Dermis microvascular lymphatic vessel endothelial cell (primary cell): ENCODE data around the gene ZFR2. TPM values are rescaled to one million over a fixed set of nuclear protein-coding genes. Genes with fewer than 3 reads are reported as not detected.

Experiments
- DNase-seq, 2 donors: peaks; one replicate each; pipeline versions ENCODE4 v3.0.0 to v3.0.0-alpha.2; 2010; ENCODE audit warnings: low read depth in 2 of 2
- total RNA-seq: library from RNA; depleted of rRNA; stranded (reverse); fragments of >200 nt; gene quantifications from 2 replicates; pipeline ENCODE4 v1.2.1, GENCODE V29; 2014

ZFR2 gene
- total RNA-seq, 1 donor from 2014 or later = 0.13 TPM

DNA sequence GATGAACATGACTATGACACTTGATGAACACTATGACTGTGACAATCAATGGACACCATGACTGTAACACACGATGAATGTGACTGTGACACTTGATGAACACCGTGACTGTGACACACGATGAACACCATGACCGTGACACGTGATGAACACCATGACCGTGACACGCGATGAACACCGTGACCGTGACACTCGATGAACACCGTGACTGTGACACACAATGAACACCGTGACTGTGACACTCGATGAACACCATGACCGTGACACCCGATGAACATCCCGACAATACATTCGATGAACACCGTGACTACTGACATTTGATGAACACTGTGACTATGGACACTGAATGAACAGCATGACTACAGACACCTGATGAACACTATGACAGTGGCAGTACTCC is 30.9 kb downstream of the ZFR2 start:
- no peak for DNase-seq

DNA sequence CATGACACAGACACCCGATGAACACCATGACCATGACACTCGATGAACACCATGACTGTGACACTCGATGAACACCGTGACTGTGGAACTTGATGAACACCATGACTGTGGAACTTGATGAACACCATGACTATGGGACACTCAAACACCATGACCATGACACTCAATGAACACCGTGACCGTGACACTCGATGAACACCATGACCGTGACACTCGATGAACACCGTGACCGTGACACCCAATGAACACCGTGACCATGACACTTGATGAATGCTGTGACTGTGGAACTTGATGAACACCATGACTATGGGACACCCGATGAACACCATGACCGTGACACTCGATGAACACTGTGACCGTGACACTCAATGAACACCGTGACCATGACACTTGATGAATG is 31.5 kb downstream of the ZFR2 start:
- DNase-seq = no peak

DNA sequence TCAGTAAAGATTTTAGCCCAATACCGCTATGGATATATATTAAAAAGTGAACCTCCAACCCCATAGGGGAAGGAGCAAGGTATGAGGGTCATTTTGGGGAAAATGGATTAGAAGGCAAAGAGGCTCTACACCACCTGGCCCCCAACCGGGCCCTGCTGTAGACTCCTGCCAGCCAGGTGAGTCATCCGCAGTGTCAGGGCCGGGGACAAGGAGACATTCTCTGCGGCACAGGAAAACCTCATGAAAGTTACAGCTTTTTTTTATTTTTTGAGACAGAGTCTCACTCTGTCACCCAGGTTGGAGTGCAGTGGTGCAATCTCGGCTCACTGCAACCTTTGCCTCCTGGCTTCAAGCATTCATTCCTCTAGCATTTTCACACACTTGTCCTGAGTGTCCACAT is 32.0 kb downstream of the ZFR2 start:
- no peak for DNase-seq

GRCh38 chr19:3835055-3835435 is 33.8 kb downstream of the ZFR2 start:
- no peak for DNase-seq

DNA sequence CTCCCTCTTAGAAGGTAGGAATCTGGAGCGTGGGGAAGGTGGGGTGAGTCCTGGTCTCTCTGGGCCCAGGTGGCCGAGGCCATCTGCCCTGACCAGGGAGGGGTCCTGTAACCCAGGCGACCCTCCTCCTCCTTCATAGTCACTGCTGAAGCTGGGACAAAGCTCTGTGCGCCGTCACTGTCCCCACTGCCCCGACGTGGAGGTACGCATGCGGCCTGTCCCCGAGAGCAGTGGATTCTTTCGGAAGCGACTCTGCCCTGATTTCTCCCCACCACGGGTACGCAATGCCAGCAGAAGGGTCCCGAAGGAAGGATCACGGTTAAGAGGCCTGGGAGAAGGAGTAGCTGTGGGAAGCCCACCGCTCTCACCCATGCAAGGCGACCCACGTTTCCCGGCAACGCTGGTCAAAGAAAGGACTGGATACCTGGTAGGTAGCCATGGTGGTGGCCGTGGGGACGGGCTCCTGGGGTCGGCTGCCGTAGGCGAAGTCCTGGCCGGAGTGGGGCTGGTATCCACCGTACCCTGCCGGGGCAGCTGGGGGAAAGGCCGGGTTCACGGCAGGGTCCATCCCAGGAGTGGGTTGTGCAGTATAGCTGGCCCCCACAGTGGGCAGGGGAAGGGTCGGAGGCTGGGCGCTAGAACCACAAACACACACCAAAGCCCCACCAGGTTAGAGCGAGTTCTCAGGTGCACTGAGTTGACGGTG is 34.3 kb downstream of the ZFR2 start:
- DNase-seq = no peak

DNA sequence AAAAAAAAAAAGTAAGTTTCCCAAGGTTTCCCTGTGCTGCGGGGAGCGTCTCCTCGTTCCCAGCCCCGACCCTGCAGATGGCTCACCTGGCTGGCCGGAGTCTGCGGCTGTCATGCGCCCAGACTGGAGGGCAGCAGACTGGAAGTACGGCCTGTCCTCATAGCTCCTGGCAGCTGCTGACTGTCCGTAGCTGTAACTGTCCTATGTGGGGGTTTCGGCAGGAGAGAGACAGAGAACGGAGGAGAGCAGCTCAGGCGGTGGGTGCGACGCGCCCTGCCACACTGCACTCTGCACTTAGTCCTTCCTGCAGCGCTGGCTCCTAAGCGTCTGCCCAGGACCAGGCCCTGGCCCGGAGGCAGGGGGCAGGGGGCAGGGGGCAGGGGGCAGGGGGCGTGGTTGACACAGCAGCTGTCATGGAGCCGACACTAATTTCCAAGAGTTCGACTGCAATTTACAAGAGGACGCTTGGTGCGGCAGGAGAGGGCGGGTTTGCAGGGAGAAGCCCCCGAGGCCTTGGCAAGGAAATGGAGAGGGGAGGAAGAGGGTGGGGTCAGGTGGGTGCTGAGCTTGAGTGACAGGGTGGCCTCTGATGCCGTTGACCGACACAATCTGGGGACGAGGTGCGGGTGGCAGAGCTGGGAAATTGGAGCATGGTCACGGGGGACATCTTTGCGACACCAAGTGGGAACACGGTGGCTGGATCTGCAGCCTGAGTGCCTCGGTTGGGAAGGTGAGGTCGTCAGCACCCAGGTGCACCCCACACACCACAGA is 35.1 kb downstream of the ZFR2 start:
- DNase-seq = no peak

DNA sequence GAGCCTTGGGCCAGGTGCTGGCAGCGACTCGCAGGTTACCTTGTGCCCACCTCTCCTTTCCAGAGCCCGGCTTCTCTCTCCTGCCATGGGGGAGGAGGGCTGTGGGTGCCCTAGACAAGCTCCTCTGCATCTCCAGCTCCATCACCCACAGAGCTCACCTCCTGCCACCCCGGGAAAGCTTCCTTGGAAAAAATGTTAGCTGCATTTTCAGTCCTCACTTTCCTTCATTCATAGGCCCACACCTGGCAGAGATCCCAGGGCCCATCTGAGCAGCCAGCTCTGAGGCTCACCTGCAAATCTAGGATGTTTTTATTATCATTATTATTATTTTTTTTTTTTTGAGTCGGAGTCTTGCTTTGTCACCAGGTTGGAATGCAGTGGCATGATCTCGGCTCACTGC is 36.8 kb downstream of the ZFR2 start:
- no peak for DNase-seq

DNA sequence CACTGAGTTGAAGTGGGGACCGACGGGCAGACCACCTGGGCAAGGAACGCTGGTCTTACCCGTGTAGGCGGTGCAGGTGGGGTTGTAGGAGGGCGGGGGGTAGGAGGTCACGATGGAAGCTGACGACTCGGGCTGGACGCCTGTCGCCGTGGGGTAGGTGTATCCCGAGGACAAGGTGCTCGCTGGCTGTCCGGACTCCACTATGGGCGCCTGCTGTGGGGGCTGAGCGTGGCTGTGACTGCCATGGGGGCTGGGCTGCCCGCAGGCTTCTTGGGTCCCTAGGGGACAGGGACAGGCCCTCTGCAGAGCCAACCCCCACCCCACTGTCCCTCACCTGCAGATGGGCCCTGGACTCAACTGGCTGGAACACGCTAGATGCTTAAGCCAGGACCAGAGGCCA is 37.2 kb downstream of the ZFR2 start:
- DNase-seq = no peak

GRCh38 chr19:3830621-3831589 is 37.9 kb downstream of the ZFR2 start:
- DNase-seq = no peak

DNA sequence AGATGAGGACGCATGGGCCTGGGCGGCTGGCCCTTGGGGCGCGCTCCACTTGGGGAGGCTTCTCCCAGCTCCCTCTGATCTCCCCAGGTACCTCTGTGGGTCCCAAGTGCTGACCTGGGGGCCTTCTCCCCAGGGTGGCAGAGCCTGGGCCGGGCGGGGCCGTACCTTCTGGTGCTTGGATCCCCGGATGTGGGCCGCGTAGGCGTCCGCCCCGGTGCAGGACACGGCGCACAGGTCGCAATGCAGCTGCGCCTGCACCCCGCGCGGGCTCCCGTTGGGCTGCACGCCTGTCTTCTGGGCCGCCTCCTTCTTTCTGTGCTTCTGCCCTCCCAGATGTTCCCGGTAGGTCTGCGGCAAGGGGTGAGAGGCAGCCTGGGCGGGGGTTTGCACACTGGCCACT is 41.5 kb downstream of the ZFR2 start:
- no peak for DNase-seq

DNA sequence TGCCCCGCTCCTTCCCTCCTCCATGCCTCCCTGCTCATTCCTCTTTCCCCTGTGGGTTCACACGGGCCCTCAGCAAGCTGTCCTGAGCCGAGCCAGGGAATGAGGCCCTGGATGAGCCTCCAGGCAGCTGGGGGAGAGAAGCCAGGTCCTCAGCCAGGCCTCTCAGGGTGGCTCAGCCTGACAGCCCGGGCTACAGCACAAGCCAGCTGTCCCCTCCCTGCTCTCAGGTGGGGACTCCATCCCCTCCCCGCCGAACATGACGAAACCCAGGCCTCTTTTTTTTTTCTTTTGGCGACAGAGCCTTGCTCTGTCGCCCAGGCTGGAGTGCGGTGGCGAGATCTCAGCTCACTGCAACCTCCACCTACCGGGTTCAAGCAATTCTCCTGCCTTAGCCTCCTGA is 42.7 kb downstream of the ZFR2 start:
- DNase-seq = no peak

GRCh38 chr19:3825286-3825956 is 43.4 kb downstream of the ZFR2 start:
- DNase-seq = no peak

- no peak for DNase-seq
Observed at GRCh38 chr19:3823350-3823713, 45.5 kb downstream of the ZFR2 start.

GRCh38 chr19:3822683-3823349 is 46.0 kb downstream of the ZFR2 start:
- DNase-seq = no peak

DNA sequence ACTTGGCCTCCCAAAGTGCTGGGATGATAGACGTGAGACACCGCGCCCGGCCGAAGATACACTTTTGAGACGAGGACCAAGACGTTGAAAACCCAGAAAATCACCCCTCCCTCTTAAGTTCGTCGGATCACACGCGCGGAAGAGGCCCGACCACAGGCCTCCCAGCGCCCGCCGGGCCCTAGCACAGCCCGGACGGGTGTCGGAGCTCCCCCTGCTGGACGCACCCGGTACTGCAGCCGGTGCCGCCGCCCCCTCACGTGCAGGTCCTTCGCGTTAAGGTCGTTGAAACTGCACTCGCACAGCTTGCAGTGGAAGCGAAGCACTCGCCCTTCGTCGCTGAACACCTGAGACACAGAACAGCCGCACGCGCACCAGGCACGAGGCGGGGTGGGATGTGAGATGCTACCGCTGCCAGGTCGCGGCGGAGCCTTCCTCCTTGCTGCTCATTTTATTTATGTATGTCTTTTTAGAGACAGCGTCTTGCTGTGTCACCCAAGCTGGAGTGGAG is 46.9 kb downstream of the ZFR2 start:
- DNase-seq = peak; percentile 30 to 52

- no peak for DNase-seq
Observed at GRCh38 chr19:3821156-3821555, 47.7 kb downstream of the ZFR2 start.

GRCh38 chr19:3819989-3820388 is 48.8 kb downstream of the ZFR2 start:
- no peak for DNase-seq

DNA sequence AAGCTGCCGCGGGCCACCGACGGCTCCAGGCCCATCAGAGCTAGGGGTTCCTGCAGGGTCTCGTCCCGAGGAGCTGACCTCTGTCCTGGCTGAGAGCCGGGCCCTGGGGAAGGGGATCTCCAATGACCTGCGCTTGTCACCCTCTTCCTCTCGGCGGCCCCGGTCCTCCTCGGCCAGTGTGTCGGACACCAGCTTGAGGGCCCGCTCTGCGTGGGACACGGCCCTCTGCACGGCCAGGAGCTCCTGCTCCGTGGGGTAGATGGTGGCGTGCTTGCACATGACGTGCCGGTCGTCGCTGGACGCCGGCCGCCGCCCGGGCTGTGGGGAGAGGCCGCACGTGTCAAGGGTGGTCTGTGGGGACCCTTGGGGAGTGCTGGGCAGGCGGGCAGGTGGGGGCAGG is 49.9 kb downstream of the ZFR2 start:
- no peak for DNase-seq

GRCh38 chr19:3818466-3818865 is 50.4 kb downstream of the ZFR2 start:
- peak in 1 of 2 donors; percentile 56 for DNase-seq

DNA sequence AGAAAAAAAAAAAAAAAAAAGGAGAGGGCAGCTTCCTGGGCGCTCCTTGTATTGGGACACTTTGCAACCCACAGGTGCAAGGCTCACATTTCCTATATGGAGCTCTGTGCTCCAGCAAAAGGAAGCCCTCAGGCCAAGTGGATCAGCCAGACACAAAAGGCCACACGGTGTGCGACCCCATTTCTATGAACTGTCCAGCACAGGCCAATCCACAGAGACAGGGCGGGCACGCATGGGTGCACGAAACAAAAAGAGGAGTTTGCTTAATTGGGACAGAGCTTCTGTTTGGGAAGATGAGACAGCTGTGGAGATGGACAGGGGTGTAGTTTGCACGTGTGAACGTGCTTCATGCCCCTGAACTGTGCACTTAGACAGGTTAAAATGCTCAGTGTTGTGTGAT is 51.1 kb downstream of the ZFR2 start:
- DNase-seq = no peak
